Measurements from ENCODE around the gene ROR1.
"Not testable (repeated sequence)": the region's sequence is repeated elsewhere in the genome, so short reads cannot be mapped to it uniquely, and the experiment has no call there.

ROR1 gene

GRCh38 chr1:64097859-64098258 is 324.0 kb downstream of the ROR1 start:
- DNase-seq (ENCODE audit: low read depth in 2 of 2): no peak

- DNase-seq (ENCODE audit: low read depth in 2 of 2): no peak
Observed at GRCh38 chr1:64098436-64098835, 324.6 kb downstream of the ROR1 start.

- DNase-seq (ENCODE audit: low read depth in 2 of 2): no peak
Observed at GRCh38 chr1:64098846-64099582, 325.2 kb downstream of the ROR1 start.

GRCh38 chr1:64100791-64101190 is 327.0 kb downstream of the ROR1 start:
- no peak for DNase-seq (ENCODE audit: low read depth in 2 of 2)

GRCh38 chr1:64104585-64104984 is 330.8 kb downstream of the ROR1 start:
- DNase-seq (ENCODE audit: low read depth in 2 of 2): not testable (repeated sequence)

DNA sequence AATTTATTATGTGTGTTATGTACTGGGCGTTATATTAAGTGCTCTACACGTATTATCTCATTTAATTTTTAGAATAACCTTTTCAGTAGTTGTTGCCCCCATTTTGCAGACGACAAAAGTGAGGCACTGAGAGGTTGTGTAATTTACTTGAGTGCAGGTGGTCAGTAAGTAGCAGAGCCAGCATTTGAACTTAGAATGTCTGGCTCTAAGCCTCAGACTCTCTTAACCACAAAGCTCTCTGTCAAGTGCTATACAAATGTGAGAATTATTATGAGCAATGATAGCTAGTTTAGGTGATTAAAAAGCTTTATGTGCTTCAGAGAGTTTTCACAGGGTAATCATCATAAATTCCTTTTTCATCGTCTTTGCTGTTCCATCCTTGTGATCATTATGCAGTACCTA is 333.3 kb downstream of the ROR1 start:
- no peak for DNase-seq (ENCODE audit: low read depth in 2 of 2)

DNA sequence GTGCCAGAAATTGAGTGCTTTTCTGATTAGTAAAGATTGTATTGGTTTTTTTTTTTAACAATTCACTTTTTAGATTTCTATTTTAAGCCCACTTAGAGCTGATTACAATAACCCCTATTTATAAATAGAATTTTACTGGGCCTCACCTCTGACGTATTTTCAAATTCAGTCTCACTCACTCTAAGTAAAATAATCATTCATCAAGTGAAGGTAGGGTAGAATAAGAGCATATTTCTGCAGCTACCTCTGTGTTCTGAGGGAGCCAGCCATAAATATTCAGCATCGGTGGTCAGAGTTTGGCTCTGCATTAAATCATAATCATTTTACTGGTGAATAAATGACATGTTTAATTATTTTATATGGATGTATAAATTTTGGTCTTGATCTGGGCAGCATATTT is 333.8 kb downstream of the ROR1 start:
- DNase-seq (ENCODE audit: low read depth in 2 of 2): no peak

GRCh38 chr1:64110924-64111777 is 337.3 kb downstream of the ROR1 start:
- DNase-seq (ENCODE audit: low read depth in 2 of 2): no peak

DNA sequence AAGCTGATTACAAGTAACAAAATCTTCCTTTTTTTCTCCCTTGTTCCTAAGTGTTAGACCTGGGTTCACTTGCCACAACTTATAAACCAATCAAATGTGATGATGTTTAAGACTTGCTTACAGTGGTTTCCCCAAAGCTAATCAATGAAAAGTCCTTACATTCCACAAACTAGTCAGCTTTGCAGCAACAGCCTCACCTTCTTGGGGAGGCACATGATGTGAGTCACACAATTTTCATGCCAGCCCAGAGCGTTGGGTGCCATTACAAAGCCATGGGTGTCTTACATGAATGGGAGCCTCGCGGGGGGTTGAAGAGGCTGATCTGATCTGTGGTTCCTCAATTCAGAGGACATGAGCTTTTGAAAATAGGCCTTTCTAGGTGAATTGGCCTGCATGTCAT is 338.0 kb downstream of the ROR1 start:
- DNase-seq (ENCODE audit: low read depth in 2 of 2): no peak

GRCh38 chr1:64112281-64112680 is 338.5 kb downstream of the ROR1 start:
- no peak for DNase-seq (ENCODE audit: low read depth in 2 of 2)

GRCh38 chr1:64114012-64114525 is 340.3 kb downstream of the ROR1 start:
- no peak for DNase-seq (ENCODE audit: low read depth in 2 of 2)

- no peak for DNase-seq (ENCODE audit: low read depth in 2 of 2)
Observed at GRCh38 chr1:64116537-64116936, 342.7 kb downstream of the ROR1 start.

- no peak for DNase-seq (ENCODE audit: low read depth in 2 of 2)
Observed at GRCh38 chr1:64117492-64117891, 343.7 kb downstream of the ROR1 start.

- no peak for DNase-seq (ENCODE audit: low read depth in 2 of 2)
Observed at GRCh38 chr1:64121766-64122385, 348.1 kb downstream of the ROR1 start.

- no peak for DNase-seq (ENCODE audit: low read depth in 2 of 2)
Observed at GRCh38 chr1:64122588-64122987, 348.8 kb downstream of the ROR1 start.

- no peak for DNase-seq (ENCODE audit: low read depth in 2 of 2)
Observed at GRCh38 chr1:64124704-64125440, 351.1 kb downstream of the ROR1 start.

DNA sequence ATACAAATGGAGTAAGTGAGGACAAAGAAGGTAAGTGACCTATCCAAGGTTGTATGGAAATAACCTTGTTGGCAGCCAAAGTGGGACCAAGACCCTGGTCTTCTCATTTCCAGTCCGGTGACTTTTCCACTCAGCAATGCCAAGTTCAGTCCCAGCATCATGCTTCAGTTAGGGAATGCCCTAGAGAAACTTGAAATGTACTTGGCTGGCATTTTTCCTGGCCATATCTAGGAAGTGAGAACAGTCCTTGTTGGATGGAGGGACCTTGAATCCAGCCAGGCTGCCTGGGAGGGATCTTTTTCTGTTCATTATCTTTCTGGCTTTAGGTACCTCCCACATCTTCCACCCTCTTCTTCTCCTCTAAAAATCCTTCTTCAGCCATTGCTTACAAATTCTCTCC is 352.8 kb downstream of the ROR1 start:
- no peak for DNase-seq (ENCODE audit: low read depth in 2 of 2)

DNA sequence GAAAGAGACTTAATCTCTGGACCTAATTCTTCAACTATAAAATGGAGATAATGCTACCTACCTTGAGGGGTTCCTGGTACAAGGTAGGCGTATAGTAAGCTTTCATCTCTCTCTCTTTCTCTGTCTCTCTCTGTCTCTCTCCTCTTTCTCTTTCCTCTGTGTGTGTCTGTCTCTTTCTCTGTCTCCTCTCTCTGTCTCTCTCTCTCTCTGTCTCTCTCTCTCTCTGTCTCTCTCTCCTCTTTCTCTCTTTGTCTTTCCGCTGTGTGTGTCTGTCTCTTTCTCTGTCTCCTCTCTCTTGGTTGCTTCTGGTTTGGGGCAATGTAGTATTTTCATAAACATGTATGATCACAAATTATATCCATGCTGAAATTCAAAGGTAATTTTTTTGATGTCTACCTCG is 353.5 kb downstream of the ROR1 start:
- DNase-seq (ENCODE audit: low read depth in 2 of 2): no peak

- no peak for DNase-seq (ENCODE audit: low read depth in 2 of 2)
Observed at GRCh38 chr1:64129701-64130100, 355.9 kb downstream of the ROR1 start.

DNA sequence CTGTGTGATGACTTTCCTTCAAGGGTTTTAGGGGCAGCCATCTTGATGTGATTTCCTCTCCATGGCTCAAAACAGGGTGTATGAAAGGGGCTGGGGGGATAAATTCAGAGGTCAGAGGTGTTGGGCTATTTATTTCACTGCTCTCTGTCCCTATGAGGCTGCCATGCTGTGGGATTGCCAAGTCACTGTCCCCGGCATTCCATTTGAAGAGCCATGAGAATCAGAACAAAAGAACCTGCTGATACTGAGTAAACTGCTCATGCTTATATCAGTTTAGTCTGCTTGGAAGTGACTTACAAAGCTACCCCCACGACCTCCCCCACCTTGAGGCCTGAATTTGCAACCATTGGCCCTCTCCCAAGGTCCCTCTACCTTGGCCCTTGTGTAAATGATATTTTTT is 357.3 kb downstream of the ROR1 start:
- no peak for DNase-seq (ENCODE audit: low read depth in 2 of 2)

GRCh38 chr1:64133036-64133435 is 359.2 kb downstream of the ROR1 start:
- no peak for DNase-seq (ENCODE audit: low read depth in 2 of 2)

All from activated CD4-positive, alpha-beta T cell treated with anti-CD3 and anti-CD28 coated beads for 24 hours (primary cell).